H54 (cell line): ENCODE measurements around the gene NPC2.

Source experiments
- DNase-seq: peaks from one replicate; pipeline ENCODE4 v3.0.0; 2011; ENCODE audit warnings: low spot score, mixed read lengths; ENCODE audit not compliant: insufficient read length
- FAIRE-seq: peaks from 3 replicates; lab custom pipeline; 2011; peaks lifted over from hg19 to GRCh38; lab: Jason Lieb, UNC
- POLR2A ChIP-seq: IDR thresholded peaks from 2 replicates; pipeline ENCODE4 v1.6.1; 2011; ENCODE audit warnings: low read depth, mild to moderate bottlenecking, low read length

Gene NPC2

GRCh38 chr14:74482571-74482970 is 10.5 kb downstream of the NPC2 start:
- DNase-seq (no peak), FAIRE-seq (no peak)
- TF ChIP-seq POLR2A, result no peak

- FAIRE-seq (no peak), DNase-seq (no peak)
- no peak for TF ChIP-seq POLR2A
These were observed 13.1 kb downstream of the NPC2 start for GRCh38 chr14:74480046-74480445.

DNA sequence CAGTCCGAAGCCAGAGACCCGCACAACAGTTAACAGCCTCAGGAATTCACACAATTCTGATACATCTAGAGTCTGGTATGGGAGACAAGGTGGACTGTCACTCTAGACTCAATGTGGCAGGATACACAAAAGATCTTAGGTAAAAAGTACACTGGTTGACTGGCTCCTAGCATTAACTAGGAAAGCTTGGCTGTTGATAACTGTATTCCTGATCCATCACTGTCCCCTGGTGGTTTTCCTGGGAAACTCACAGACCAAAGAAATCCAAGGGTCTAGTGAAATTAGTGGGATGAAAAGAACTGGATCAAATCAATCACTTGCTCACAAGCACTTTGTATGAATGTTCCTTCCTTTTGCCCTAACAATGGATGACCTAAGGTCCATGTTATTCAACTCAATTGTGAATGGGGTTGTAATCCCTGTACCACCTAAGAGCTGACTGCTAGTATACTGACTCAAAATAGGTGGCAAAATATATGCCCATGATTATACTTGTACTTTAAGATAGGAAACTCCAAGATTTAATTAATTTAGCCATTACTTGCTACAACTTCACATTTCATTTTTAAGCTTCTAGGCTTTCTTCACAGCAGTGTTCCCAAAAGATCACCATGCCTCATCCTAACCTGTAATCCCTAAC is 14.0 kb downstream of the NPC2 start:
- DNase-seq (no peak), FAIRE-seq (no peak)
- TF ChIP-seq POLR2A, result no peak

DNA sequence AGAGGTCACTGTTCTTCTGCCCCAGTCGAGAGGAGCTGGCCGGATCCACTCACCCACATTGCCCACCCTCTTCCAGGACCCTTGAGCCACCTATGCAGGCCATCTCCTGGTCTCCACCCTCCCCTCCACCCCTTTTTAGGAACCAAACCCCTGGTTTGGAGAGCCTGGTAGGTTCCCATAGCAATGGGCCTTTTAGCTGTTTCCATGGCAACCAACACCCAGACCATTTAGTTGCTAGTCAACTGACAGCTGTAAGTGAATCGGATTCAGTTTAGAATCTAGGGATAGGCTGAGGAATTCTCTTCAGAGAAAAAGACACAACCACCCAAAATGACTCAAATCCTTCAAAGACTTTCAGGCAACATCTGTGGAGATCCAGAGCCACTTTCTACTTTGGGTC is 16.5 kb downstream of the NPC2 start:
- FAIRE-seq, result no peak
- TF ChIP-seq POLR2A, result no peak
- no peak for DNase-seq

GRCh38 chr14:74476107-74476506 is 17.0 kb downstream of the NPC2 start:
- TF ChIP-seq POLR2A, result no peak
- FAIRE-seq (no peak), DNase-seq (no peak)

- FAIRE-seq, result peak; percentile 84
- no peak for TF ChIP-seq POLR2A
- no peak for DNase-seq
These were observed 17.4 kb downstream of the NPC2 start for GRCh38 chr14:74475678-74476077.

GRCh38 chr14:74474376-74474775 is 18.7 kb downstream of the NPC2 start:
- no peak for TF ChIP-seq POLR2A
- DNase-seq (no peak), FAIRE-seq (no peak)

DNA sequence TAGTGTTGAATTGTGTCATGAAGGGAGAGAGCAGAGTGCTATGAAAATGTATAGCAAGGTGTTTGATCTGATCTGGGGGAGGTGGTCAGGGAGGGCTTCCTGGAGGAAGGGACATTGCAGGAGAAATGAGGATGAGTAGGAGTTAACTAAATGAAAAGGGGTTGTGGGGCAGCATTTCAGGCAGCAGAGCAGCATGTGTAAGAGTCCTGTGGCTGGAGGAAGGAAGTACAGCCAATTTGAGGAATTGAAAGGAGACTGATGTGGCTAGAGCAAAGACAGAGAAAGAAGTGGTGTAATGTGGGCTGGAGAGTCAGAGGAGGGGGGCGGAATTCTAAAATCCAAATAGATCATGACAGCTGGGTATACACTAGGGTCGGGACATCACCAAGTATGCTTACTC is 20.5 kb downstream of the NPC2 start:
- TF ChIP-seq POLR2A, result no peak
- DNase-seq, result no peak
- FAIRE-seq, result no peak

DNA sequence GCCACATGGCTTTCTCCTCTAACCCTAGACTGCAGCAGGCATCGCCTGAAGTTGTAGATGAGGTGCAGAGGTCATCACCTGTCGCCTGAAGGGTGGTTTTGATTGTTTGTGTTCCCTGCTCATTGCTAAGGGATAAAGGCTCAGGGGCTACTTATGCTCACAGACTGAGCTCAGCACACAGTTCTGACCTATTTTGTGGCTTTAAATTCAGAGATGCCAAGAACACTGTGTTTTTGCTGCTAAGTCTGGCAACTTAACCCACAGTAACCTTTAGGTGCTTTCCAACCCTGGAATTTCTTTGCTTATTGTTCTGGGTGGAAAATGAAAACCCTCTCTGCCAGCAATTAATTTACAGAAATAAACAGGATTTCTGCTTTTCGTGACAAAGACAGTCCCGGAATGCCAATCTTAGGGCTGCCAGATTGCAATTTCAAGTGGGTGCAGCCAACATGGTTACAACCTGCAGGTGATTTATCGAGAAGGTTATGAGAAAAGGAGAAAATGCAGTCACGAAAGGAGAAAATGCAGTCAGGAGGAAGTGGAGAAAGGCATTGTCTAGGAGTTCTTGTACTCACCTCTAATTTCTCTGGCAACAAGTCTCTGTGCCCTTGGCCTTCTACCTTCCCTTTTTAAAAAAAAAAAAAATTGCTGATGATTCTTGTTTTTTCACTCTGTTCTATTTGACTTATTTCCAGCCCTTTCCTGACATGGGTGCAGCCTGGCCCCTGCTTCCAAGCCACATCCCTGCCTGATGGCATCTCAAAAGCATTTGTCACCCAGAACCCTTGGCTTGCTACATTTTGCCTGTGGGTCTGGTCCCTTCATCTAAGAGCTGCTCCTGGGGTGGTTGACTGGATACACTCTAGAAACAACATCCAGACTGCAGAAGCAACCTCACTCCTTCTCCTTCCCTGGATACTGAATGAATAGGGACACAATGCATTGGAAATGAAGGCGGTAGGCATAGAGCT is 23.3 kb downstream of the NPC2 start:
- no peak for DNase-seq
- no peak for FAIRE-seq
- TF ChIP-seq POLR2A, result no peak

GRCh38 chr14:74468513-74468912 is 24.6 kb downstream of the NPC2 start:
- FAIRE-seq, result no peak
- no peak for DNase-seq
- no peak for TF ChIP-seq POLR2A

DNA sequence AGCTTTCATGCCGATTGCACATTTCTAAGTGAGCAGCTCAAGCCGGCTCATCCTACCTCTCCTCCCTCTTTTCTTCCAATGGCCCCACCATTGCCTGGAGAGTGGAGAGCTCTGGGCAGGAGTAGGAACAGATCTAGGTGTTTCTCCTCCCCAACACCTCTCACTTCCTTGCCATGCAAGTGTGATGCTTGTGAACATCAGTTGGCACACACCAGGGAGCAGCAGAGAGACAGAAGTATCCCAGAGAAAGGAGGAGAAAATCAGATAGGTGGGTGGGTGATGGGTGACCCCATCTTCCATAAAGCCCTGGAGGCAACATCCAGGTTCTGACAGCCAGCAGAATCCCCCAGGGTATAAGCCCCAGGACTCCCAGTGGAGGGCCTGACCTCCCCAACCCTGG is 27.8 kb downstream of the NPC2 start:
- FAIRE-seq, result no peak
- no peak for TF ChIP-seq POLR2A

GRCh38 chr14:74464785-74465184 is 28.3 kb downstream of the NPC2 start:
- no peak for FAIRE-seq

More for the DNA sequence above, 27.8 kb downstream of the NPC2 start:
- no peak for DNase-seq

GRCh38 chr14:74463697-74464096 is 29.4 kb downstream of the NPC2 start:
- no peak for TF ChIP-seq POLR2A
- no peak for FAIRE-seq
- no peak for DNase-seq

More at GRCh38 chr14:74464785-74465184, 28.3 kb downstream of the NPC2 start:
- DNase-seq, result no peak
- TF ChIP-seq POLR2A, result no peak

DNA sequence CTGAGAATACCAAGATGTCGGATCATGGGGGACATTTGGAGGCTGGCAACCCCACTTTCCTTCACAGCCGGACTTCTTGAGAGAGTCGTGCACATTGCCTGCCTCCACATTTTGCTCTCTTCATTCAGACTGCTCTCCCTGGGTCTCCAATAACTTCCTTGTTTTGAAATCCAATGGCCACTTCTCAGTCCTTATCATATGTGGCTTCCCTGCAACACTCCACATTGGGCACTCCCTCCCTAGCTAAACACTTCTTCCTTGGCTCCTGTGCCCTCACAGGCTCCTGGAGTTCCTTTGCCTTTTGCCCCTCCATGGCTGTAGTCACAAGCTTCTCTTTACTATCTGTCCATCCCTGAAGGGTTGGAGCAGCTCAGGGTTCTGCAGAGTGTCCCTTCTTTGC is 30.1 kb downstream of the NPC2 start:
- no peak for DNase-seq
- no peak for TF ChIP-seq POLR2A
- FAIRE-seq, result no peak
